SU-DHL-6 (cell line): ENCODE results near the gene PGLYRP4.

ENCODE experiments used
- CTCF ChIP-seq: fragments of 200-600 bp; sonication (generic); IDR thresholded peaks from one replicate; pipeline ENCODE4 v1.5.1; 2017; ENCODE audit warnings: antibody characterized with exemption, mild to moderate bottlenecking, low read length, moderate library complexity; ENCODE audit not compliant: insufficient read depth, poor library complexity, severe bottlenecking
- EZH2phosphoT487 ChIP-seq: fragments of 200-600 bp; sonication (generic), shearing (Covaris generic); conservative IDR thresholded peaks from 2 replicates; pipeline ENCODE4 v1.6.1; 2018; ENCODE audit warnings: mild to moderate bottlenecking, antibody characterized with exemption, low read length, moderate library complexity, mixed read lengths

GRCh38 chr1:153358691-153358975 is 10.0 kb upstream of the PGLYRP4 start:
- no peak for TF ChIP-seq CTCF
- no peak for TF ChIP-seq EZH2phosphoT487
